ENCODE data around the gene PLCB4. TPM values are rescaled to one million over a fixed set of nuclear protein-coding genes. Genes with fewer than 3 reads are reported as not detected.

PLCB4 gene
- total RNA-seq, 1 donor from 2014 or later = 19.9 TPM

DNA sequence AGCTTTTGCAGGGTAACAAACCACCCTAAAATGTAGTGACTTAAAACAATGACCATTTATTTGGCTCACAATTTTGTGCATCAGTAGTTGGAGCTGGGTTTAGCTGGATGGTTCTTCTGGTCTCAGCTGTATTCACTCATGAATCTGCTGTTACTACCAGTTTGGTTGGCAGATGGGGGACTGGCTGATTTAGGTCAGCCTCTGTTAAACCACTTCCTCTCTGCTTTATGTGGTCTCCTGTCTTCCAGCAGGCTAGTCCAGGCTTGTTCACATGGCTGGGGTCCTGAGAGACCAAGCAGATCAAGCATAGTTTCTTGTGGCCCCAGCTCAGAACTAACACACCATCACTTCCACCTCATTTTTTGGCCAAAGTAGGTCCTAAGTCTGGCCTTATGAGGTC is 378.3 kb downstream of the PLCB4 start:
- TF ChIP-seq, protein P1, sequence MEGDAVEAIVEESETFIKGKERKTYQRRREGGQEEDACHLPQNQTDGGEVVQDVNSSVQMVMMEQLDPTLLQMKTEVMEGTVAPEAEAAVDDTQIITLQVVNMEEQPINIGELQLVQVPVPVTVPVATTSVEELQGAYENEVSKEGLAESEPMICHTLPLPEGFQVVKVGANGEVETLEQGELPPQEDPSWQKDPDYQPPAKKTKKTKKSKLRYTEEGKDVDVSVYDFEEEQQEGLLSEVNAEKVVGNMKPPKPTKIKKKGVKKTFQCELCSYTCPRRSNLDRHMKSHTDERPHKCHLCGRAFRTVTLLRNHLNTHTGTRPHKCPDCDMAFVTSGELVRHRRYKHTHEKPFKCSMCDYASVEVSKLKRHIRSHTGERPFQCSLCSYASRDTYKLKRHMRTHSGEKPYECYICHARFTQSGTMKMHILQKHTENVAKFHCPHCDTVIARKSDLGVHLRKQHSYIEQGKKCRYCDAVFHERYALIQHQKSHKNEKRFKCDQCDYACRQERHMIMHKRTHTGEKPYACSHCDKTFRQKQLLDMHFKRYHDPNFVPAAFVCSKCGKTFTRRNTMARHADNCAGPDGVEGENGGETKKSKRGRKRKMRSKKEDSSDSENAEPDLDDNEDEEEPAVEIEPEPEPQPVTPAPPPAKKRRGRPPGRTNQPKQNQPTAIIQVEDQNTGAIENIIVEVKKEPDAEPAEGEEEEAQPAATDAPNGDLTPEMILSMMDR (IDR thresholded peaks at IDR 0.05; ENCODE audit: insufficient read depth, low read length, poor library complexity, severe bottlenecking) = no peak
- no peaks in the 10 kb centered on the region for H3K36me3 ChIP-seq (ENCODE audit: control insufficient read depth, insufficient read depth, low read length)
- no peaks in the 10 kb centered on the region for H3K27me3 ChIP-seq (ENCODE audit: control insufficient read depth, insufficient read depth, low read length)
- no peak overlapping the region for H3K4me3 ChIP-seq (ENCODE audit: low read depth, low read length)
- DNase-seq (ENCODE audit: low read depth) = no peak

DNA sequence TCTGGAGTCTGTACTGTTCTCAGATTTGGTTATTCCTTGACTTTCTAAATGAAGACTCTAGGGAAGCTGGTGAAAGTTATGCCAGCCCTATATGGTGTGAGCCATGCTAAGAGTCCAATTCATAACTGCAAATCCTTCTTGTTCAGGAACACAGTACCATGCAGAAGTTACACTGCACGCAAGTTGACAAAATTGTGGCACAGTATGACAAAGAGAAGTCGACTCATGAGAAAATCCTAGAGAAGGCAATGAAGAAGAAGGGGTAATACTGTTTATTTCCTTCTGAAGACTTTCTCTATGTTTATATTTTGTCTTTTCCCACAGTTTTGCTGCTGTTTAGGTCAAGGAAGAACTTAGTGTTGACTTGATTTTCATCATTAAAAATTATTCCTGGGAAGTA is 384.3 kb downstream of the PLCB4 start:
- peaks cover 2% of the 10 kb centered on the region for H3K36me3 ChIP-seq (ENCODE audit: control insufficient read depth, insufficient read depth, low read length)
- H3K27me3 ChIP-seq (ENCODE audit: control insufficient read depth, insufficient read depth, low read length) = no peaks in the 10 kb centered on the region
- TF ChIP-seq, protein P1 (IDR thresholded peaks at IDR 0.05; ENCODE audit: insufficient read depth, low read length, poor library complexity, severe bottlenecking) = no peak
- H3K4me3 ChIP-seq (ENCODE audit: low read depth, low read length) = no peak overlapping the region
- no peak for DNase-seq (ENCODE audit: low read depth)

DNA sequence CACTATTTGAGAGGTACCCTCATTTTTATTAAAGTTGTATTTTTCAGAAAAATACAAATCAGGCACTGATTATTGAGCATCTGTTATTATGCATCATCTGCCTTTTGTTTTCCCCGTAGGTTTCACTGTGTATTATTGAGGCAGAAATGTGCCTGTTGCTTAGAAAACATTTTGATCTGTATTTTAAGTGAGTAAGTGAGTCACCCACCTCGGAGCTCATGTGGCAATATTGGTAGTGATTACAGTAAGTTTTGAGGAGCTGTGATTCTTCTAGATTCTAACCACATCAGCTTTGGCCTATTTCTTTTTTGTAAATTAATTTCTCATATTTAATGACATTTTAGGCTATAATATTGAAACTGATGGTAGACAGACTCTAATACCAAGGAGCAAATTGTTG is 385.9 kb downstream of the PLCB4 start:
- peaks cover 3% of the 10 kb centered on the region for H3K36me3 ChIP-seq (ENCODE audit: control insufficient read depth, insufficient read depth, low read length)
- TF ChIP-seq, protein P1 (IDR thresholded peaks at IDR 0.05; ENCODE audit: insufficient read depth, low read length, poor library complexity, severe bottlenecking) = no peak
- no peak for DNase-seq (ENCODE audit: low read depth)
- no peaks in the 10 kb centered on the region for H3K27me3 ChIP-seq (ENCODE audit: control insufficient read depth, insufficient read depth, low read length)
- H3K4me3 ChIP-seq (ENCODE audit: low read depth, low read length) = no peak overlapping the region

DNA sequence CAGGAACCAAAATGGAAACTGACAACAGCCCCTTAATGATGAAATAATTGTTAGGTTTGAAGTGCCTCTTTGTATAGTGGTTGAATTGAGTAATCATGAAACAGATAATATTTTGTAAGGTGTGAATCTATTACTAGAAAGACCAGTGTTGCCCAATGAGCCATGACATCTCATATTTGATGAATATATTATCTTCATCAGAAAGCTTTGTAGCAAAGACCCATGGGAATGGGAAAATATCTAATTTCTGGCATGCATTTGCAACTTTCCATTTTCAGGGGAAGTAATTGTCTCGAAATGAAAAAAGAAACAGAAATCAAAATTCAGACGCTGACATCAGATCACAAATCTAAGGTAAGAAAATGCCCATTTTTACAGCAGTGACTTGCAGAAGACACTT is 388.2 kb downstream of the PLCB4 start:
- no peaks in the 10 kb centered on the region for H3K27me3 ChIP-seq (ENCODE audit: control insufficient read depth, insufficient read depth, low read length)
- H3K36me3 ChIP-seq (ENCODE audit: control insufficient read depth, insufficient read depth, low read length) = peaks cover 5% of the 10 kb centered on the region
- no peak overlapping the region for H3K4me3 ChIP-seq (ENCODE audit: low read depth, low read length)
- TF ChIP-seq, protein P1 (IDR thresholded peaks at IDR 0.05; ENCODE audit: insufficient read depth, low read length, poor library complexity, severe bottlenecking) = no peak
- DNase-seq (ENCODE audit: low read depth) = no peak

DNA sequence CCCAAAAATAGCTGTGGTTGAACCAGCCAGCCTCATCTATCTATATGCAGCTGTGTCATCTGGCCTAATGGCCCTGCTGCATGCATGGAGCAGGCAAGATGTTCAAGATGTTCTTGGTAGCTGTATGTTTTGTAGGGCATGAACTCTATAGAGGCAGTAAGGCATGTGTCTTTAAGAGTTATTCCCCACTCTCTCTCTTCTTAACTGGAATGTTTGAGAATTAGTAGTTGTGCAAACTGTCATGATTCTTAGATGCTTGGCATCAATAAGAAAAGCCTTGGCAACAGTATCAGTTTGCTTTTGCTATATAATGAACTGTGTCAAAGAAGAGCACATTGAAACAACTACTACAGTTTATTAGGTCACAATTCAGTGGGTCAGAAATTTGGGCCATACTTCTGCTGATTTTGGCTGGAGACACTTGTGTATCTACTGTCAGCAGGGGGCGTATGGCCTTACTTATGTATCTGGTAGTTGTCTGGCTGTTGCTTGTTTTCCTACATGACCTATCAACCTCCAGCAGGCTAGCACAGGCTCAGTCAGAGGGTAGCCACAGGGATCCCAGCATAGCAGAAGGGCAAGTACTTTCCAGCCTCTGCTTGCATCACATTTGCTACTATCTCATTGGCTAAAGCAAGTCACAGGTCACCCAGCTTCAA is 389.4 kb downstream of the PLCB4 start:
- Histone ChIP-seq H3K27me3 (ENCODE audit: control insufficient read depth, insufficient read depth, low read length) (no peaks in the 10 kb centered on the region), H3K36me3 (ENCODE audit: control insufficient read depth, insufficient read depth, low read length) (peaks cover 3% of the 10 kb centered on the region), H3K4me3 (ENCODE audit: low read depth, low read length) (no peak overlapping the region)
- DNase-seq (ENCODE audit: low read depth) = no peak
- TF ChIP-seq, protein P1 (IDR thresholded peaks at IDR 0.05; ENCODE audit: insufficient read depth, low read length, poor library complexity, severe bottlenecking) = peak; percentile 24

DNA sequence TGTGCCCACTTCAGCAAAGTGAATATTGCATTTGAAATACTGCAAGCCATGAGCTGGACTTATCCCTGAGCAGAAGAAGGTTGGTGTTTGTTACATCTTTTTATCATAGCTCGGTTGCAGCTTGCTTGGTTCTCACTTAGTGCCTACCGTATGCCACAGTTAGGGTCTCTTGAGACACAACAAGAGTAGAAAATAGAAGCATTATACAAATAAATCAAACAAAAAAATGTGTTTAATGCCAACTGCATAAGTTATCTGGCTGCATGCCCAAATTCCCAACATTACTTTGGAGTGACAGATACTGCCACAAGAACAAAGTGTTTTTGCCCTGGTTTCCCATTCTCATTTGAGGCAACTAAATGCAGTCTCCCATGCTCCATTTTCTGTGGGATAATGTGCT is 391.6 kb downstream of the PLCB4 start:
- peak; percentile 19 for DNase-seq (ENCODE audit: low read depth)
- peaks cover 3% of the 10 kb centered on the region for H3K36me3 ChIP-seq (ENCODE audit: control insufficient read depth, insufficient read depth, low read length)
- H3K27me3 ChIP-seq (ENCODE audit: control insufficient read depth, insufficient read depth, low read length) = no peaks in the 10 kb centered on the region
- TF ChIP-seq, protein P1 (IDR thresholded peaks at IDR 0.05; ENCODE audit: insufficient read depth, low read length, poor library complexity, severe bottlenecking) = no peak
- no peak overlapping the region for H3K4me3 ChIP-seq (ENCODE audit: low read depth, low read length)

All from kidney epithelial cell (primary cell).